22Rv1 (cell line): ENCODE results near the gene IL17REL.

Experiments used
- H3K27ac ChIP-seq: fragments of 450-650 bp; 2 replicates; pipeline ENCODE4 v1.5.1; 2017
- CTCF ChIP-seq: fragments of 450-650 bp; IDR thresholded peaks from 2 replicates; pipeline ENCODE4 v1.5.1; 2017; ENCODE audit warnings: mild to moderate bottlenecking
- ZFX ChIP-seq: fragments of 450-650 bp; IDR thresholded peaks from 2 replicates; pipeline ENCODE4 v1.6.1; 2017; ENCODE audit warnings: antibody characterized with exemption, borderline replicate concordance

The IL17REL gene

DNA sequence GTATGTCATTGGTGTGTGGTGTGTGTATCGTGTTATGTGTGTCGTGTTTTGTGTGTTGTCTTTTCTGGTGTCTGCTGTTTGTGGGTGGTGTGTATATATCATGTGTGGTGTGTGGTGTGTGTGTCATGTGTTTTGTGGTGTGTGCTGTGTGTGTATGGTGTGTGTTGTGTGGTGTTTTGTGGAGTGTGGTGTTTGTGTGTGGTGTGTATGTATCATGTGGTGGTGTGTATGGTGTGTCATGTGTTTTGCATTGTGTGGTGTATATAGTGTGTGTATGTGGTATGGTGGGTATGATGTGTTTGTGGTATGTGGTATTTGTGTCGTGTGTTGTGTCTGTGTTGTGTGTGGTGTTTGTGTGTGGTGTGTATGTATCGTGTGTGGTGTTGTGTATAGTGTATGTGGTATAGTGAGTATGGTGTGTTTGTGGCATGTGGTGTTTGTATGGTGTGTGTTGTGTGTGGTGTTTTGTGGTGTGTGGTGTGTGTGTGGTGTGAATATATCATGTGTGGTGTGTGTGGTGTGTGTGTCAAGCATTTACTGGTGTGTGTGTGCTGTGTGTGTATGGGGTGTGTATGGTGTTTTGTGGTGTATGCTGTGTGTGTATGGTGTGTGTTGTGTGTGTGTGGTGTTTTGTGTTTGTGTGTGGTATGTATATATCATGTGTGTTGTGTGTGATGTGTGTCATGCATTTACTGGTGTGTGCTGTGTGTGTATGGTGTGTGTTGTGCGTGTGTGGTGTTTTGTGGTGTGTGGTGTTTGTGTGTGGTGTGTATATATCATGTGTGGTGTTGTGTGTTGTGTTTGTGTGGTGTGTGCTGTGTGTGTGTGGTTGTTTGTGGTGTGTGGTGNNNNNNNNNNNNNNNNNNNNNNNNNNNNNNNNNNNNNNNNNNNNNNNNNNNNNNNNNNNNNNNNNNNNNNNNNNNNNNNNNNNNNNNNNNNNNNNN is 39.3 kb downstream of the IL17REL start:
- H3K27ac ChIP-seq: no peak overlapping the region
- TF ChIP-seq CTCF (no peak), ZFX (no peak)

GRCh38 chr22:49972163-49973017 is 40.2 kb downstream of the IL17REL start:
- TF ChIP-seq ZFX (no peak), CTCF (no peak)
- no peak overlapping the region; the same call in 1 of the 2 replicates for H3K27ac ChIP-seq

DNA sequence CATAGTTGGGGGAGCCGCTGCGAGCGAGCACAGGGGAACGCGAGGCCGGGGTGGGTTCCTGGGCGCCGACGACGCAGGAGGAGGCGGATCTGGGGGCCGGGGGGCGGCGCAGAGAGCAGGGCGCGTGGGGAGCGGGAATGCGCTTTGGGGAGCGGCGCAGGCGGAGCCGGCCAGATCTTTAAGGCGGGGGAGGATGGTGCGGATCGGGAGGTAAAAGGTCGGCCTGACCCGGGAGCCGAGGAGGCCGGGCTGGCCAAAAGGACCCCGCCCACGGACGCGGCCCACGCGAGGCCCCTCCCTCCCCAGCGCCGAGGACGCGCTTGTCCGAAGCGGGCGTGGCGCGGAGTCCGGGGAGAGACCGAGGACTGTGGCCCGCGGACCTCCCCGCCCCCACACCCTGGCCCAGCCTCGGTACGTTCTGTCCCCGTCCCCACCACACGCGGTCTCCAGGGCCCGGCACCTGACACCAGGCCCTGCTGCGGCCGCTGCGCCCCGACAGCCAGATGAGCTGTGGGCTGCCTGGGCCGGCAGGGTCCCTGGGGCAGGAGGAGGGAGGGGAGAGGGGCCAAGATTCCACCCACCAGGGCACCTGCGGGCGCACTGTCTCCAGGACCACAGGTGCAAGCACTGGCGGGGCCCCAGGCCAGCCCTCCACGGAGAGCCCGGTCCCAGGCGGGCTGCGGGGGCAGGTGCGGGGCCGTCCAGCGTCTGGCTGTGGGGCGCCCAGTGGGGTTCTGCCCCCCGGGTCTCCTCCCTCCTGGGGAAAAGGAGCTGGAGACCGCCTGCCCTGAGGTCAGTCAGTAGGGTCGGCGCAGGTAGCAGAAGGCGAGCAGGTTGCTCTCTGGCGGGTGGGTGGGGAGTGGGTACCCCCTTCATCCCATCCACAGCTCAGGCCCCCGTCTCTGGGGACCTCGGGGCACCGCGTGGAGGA is 41.1 kb downstream of the IL17REL start:
- H3K27ac ChIP-seq: peak overlapping the region; percentile 98
- TF ChIP-seq CTCF: no peak
- no peak for TF ChIP-seq ZFX

GRCh38 chr22:49970528-49971231 is 41.9 kb downstream of the IL17REL start:
- TF ChIP-seq CTCF: no peak
- TF ChIP-seq ZFX: no peak
- peak overlapping the region; percentile 98 for H3K27ac ChIP-seq

- TF ChIP-seq ZFX: no peak
- no peak for TF ChIP-seq CTCF
- peak overlapping the region; percentile 98 for H3K27ac ChIP-seq
These were observed 42.6 kb downstream of the IL17REL start for GRCh38 chr22:49969751-49970527.
